Measurements from ENCODE around the gene SCN1A.

Gene SCN1A

GRCh38 chr2:166138144-166138543, 10.3 kb upstream of the SCN1A start:
- no peak overlapping the region for H3K4me3 ChIP-seq (ENCODE audit: low read depth, low read length)
- no peak for TF ChIP-seq CTCF (IDR thresholded peaks at IDR 0.05; ENCODE audit: low read depth, low read length, missing control alignments)
- in situ Hi-C loops (cut with HindIII; ENCODE audit: low sequenced_read_pairs) = no loop called here
- DNase-seq (ENCODE audit: low read depth) = no peak

GRCh38 chr2:166137331-166137730, 9.5 kb upstream of the SCN1A start:
- H3K4me3 ChIP-seq (ENCODE audit: low read depth, low read length) = no peak overlapping the region
- no peak for DNase-seq (ENCODE audit: low read depth)
- in situ Hi-C loops (cut with HindIII; ENCODE audit: low sequenced_read_pairs) = no loop called here
- no peak for TF ChIP-seq CTCF (IDR thresholded peaks at IDR 0.05; ENCODE audit: low read depth, low read length, missing control alignments)

GRCh38 chr2:166135849-166136258, 8.0 kb upstream of the SCN1A start:
- TF ChIP-seq CTCF (IDR thresholded peaks at IDR 0.05; ENCODE audit: low read depth, low read length, missing control alignments) = no peak
- in situ Hi-C loops (cut with HindIII; ENCODE audit: low sequenced_read_pairs) = no loop called here
- H3K4me3 ChIP-seq (ENCODE audit: low read depth, low read length) = no peak overlapping the region
- no peak for DNase-seq (ENCODE audit: low read depth)

- no peak for TF ChIP-seq CTCF (IDR thresholded peaks at IDR 0.05; ENCODE audit: low read depth, low read length, missing control alignments)
- in situ Hi-C loops (cut with HindIII; ENCODE audit: low sequenced_read_pairs) = no loop called here
- DNase-seq (ENCODE audit: low read depth) = no peak
- H3K4me3 ChIP-seq (ENCODE audit: low read depth, low read length) = no peak overlapping the region
These were observed 7.5 kb upstream of the SCN1A start for GRCh38 chr2:166135152-166135848.

- DNase-seq (ENCODE audit: low read depth) = no peak
- no peak for TF ChIP-seq CTCF (IDR thresholded peaks at IDR 0.05; ENCODE audit: low read depth, low read length, missing control alignments)
- no peak overlapping the region for H3K4me3 ChIP-seq (ENCODE audit: low read depth, low read length)
- in situ Hi-C loops (cut with HindIII; ENCODE audit: low sequenced_read_pairs) = no loop called here
These were observed 6.7 kb upstream of the SCN1A start for GRCh38 chr2:166134252-166135151.

- no peak overlapping the region for H3K4me3 ChIP-seq (ENCODE audit: low read depth, low read length)
- TF ChIP-seq CTCF (IDR thresholded peaks at IDR 0.05; ENCODE audit: low read depth, low read length, missing control alignments) = no peak
- no peak for DNase-seq (ENCODE audit: low read depth)
- in situ Hi-C loops (cut with HindIII; ENCODE audit: low sequenced_read_pairs) = no loop called here
These were observed 5.8 kb upstream of the SCN1A start for GRCh38 chr2:166133653-166134052.

Data from astrocyte of the cerebellum (primary cell).